Karpas-422 (cell line): ENCODE results near the gene ZWILCH. TPM values are rescaled to one million over a fixed set of nuclear protein-coding genes. Genes with fewer than 3 reads are reported as not detected.
"Not testable (repeated sequence)": the region's sequence is repeated elsewhere in the genome, so short reads cannot be mapped to it uniquely, and the experiment has no call there.

Experiments used
- DNase-seq: peaks from one replicate; pipeline ENCODE4 v3.0.0-alpha.2; 2015
- H2AFZ ChIP-seq: fragments of 200-600 bp; sonication (generic); 2 replicates; pipeline ENCODE4 v1.6.1; 2014; ENCODE audit warnings: antibody characterized with exemption, low read length, mixed read lengths
- H3K27ac ChIP-seq: fragments of 200-600 bp; sonication (generic); 2 replicates; pipeline ENCODE4 v1.5.1; 2014; ENCODE audit warnings: mild to moderate bottlenecking, low read length, moderate library complexity
- H3K27me3 ChIP-seq: fragments of 200-600 bp; sonication (generic); 2 replicates; pipeline ENCODE4 v1.6.1; 2014; ENCODE audit warnings: low read length, mixed read lengths
- H3K36me3 ChIP-seq: fragments of 200-600 bp; sonication (generic); 2 replicates; pipeline ENCODE4 v1.6.1; 2014; ENCODE audit warnings: low read length, mixed read lengths; ENCODE audit not compliant: insufficient read depth
- H3K4me1 ChIP-seq: fragments of 200-600 bp; sonication (generic); 2 replicates; pipeline ENCODE4 v1.6.1; 2014; ENCODE audit warnings: mild to moderate bottlenecking, low read length, mixed read lengths
- H3K4me2 ChIP-seq: fragments of 200-600 bp; sonication (generic); 2 replicates; pipeline ENCODE4 v1.6.1; 2014; ENCODE audit warnings: low read length, low read depth, mild to moderate bottlenecking; ENCODE audit not compliant: poor library complexity, severe bottlenecking
- H3K4me3 ChIP-seq: fragments of 200-600 bp; sonication (generic); 2 replicates; pipeline ENCODE4 v1.5.1; 2014; ENCODE audit warnings: mild to moderate bottlenecking, antibody characterized with exemption, low read length, mixed read lengths
- H3K79me2 ChIP-seq: fragments of 200-600 bp; sonication (generic); 2 replicates; pipeline ENCODE4 v1.6.1; 2014; ENCODE audit warnings: mild to moderate bottlenecking, low read length, mixed read lengths
- H3K9ac ChIP-seq: fragments of 200-600 bp; sonication (generic); 2 replicates; pipeline ENCODE4 v1.6.0; 2014; ENCODE audit warnings: low read length
- H3K9me2 ChIP-seq: fragments of 200-600 bp; sonication (generic), shearing (Covaris generic); replicated peaks from 2 replicates; pipeline ENCODE4 v1.6.0; 2014; ENCODE audit warnings: mild to moderate bottlenecking, low read length, moderate library complexity; ENCODE audit not compliant: insufficient read depth
- H3K9me3 ChIP-seq: fragments of 300-700, 200-600 bp; sonication (generic); 2 replicates; pipeline ENCODE4 v1.6.1; 2014; ENCODE audit warnings: low read length, mixed read lengths
- H4K20me1 ChIP-seq: fragments of 200-600 bp; sonication (generic); 2 replicates; pipeline ENCODE4 v1.6.1; 2014; ENCODE audit warnings: mild to moderate bottlenecking, antibody characterized with exemption, low read length, low read depth; ENCODE audit not compliant: insufficient read depth
- total RNA-seq: library from RNA; depleted of rRNA; stranded (reverse); fragments of >200 nt; shearing (Covaris generic); gene quantifications from 2 replicates; pipeline ENCODE4 v1.2.3, GENCODE V29; 2014; ENCODE audit warnings: low replicate concordance; rRNA removed

ZWILCH gene
- 7.4 and 20.8 TPM in 2 replicates for total RNA-seq

DNA sequence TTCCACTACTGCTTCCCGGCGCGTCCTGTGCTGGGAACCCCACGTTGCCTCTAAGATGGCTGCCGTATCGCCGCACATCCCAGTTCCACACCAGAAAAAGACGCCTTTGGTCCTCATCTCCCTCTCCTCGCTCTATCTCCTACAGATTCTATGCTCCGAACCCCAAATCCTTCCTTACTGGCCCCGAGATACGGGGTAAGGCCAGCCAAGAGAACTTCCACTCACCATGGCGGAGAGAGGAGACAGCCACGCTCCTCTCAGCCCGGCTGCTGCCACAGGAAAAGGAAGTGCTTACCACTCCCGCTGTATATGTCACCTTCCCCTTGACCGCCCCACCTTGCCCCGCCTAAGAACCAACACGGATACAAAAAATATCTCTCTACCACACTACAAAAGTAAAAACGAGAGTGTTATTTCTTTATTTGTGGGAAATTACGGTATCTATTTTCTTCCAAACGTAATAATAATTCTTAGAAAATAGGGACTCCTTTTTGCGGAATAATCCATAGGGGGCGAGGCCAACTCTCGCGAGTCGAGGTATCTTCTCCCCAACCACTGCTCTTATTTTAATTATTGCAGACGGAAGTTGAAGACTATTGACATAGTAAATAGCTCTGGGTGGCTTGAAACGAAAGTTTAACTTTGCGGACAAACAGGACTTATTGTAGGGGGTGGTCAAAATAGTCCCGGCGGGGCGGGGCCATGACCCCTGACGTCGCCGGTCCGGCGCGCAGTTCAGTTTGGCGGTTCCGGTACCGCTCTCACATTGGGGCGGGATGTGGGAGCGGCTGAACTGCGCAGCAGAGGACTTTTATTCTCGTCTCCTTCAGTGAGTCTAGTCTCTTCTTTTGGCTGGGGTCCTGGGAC lies at the start of gene ZWILCH, which contains the start of gene RPL4:
ZWILCH (plus strand) TSS at position 764 of the 867 bp plus-strand sequence; CDS start at position 777, 13 bp downstream.
RPL4 (minus strand) TSS at position 293 of the 867 bp plus-strand sequence; CDS start at position 228, 65 bp downstream.
- H3K36me3 ChIP-seq: peaks cover 43% of the 10 kb centered on the region
- no peaks in the 10 kb centered on the region for H3K9me2 ChIP-seq
- peaks cover 74% of the 10 kb centered on the region for H3K79me2 ChIP-seq
- H3K9me3 ChIP-seq: no peaks in the 10 kb centered on the region
- peak within 1 kb of the TSS; percentile 83 for H3K4me3 ChIP-seq
- peak within 1 kb of the TSS; percentile 86 for H3K27ac ChIP-seq
- peaks cover 32% of the 10 kb centered on the region for H4K20me1 ChIP-seq
- DNase-seq: peak; percentile 92
- H3K4me2 ChIP-seq: peak within 1 kb of the TSS; percentile 89
- peak within 1 kb of the TSS; percentile 81 for H2AFZ ChIP-seq
- H3K9ac ChIP-seq: peak within 1 kb of the TSS; percentile 90
- no peaks in the 10 kb centered on the region for H3K27me3 ChIP-seq
- peaks cover 41% of the 10 kb centered on the region for H3K4me1 ChIP-seq

GRCh38 chr15:66456211-66456610 lies 48.9 kb upstream of the ZWILCH start:
- Histone ChIP-seq H3K9me3 (no peaks in the 10 kb centered on the region), H3K9ac (peak overlapping the region; percentile 4; the same call in 1 of the 2 replicates), H2AFZ (no peak overlapping the region), H4K20me1 (no peaks in the 10 kb centered on the region), H3K27me3 (no peaks in the 10 kb centered on the region), H3K36me3 (no peaks in the 10 kb centered on the region), H3K4me2 (peak overlapping the region; percentile 49), H3K4me3 (0 out of 2 replicates have a peak overlapping the region, but pooled peaks have one; percentile 4), H3K27ac (peak overlapping the region; percentile 90), H3K9me2 (no peaks in the 10 kb centered on the region), H3K4me1 (peaks cover 63% of the 10 kb centered on the region), H3K79me2 (peaks cover 66% of the 10 kb centered on the region)
- DNase-seq: no peak

DNA sequence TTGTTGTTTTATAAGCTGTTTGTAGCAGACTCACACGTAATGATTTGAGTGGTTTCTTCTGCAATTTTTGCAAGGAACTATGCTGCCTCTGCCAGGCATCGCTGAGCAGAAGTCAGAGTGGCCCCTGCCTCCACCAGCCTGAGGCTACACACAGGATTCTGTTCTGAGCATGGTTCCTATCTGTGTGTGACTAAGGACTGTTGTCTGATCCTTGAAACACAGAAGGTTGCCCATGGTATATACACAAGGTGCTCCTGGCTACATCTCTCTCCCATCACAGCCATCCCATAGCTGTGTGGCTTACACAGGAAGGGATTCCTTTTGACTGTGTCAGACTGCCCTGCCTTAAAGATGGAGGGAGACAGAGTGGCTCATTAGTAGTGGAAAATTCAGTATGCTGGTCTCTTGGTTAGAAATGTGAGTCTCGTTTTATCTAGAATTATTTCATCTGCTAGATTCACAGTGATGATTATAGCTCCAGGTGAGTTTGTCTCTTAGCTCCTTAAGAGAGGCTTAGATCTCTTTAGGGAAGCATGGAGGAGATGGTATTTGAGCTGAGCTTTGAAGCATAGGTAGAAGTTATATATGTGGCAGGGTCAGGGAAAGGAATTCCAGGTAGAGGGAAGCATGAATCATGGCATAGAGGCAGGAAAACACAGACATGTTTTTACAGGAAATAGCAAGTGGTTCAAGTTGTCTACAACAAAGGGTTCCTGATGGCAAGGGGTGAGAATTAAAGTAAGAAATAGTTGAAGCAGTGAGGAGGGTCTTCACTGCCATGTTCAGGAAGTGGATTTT lies 45.1 kb upstream of the ZWILCH start:
- Histone ChIP-seq H3K27ac (peak overlapping the region; percentile 32; the same call in 1 of the 2 replicates), H4K20me1 (no peaks in the 10 kb centered on the region), H3K36me3 (no peaks in the 10 kb centered on the region), H2AFZ (no peak overlapping the region), H3K79me2 (peaks cover 48% of the 10 kb centered on the region), H3K4me1 (peaks cover 38% of the 10 kb centered on the region), H3K4me2 (no peak overlapping the region), H3K9ac (no peak overlapping the region), H3K9me3 (no peaks in the 10 kb centered on the region), H3K4me3 (no peak overlapping the region), H3K27me3 (no peaks in the 10 kb centered on the region), H3K9me2 (no peaks in the 10 kb centered on the region)
- peak; percentile 44 for DNase-seq

DNA sequence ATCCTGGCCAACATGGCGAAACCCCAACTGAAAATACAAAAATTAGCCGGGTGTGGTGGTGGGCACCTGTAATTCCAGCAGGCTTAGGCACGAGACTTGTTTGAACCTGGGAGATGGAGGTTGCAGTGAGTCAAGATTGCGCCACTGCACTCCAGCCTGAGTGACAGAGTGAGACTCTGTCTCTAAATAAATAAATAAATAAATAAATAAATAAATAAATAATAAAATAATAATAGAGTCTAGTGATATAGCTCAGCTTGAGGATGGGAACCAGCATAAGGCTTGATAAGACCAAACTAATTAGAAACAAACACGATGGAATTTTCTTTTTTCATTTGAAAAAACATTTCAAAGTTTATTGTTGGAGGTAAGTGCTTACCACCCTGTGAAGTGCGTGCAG lies 43.8 kb upstream of the ZWILCH start:
- Histone ChIP-seq H3K4me1 (peaks cover 26% of the 10 kb centered on the region), H3K79me2 (peaks cover 39% of the 10 kb centered on the region)
- not testable (repeated sequence) for H3K9me2 ChIP-seq, H3K9ac ChIP-seq, H3K27ac ChIP-seq, DNase-seq, H2AFZ ChIP-seq, H3K4me2 ChIP-seq, H3K36me3 ChIP-seq, H3K4me3 ChIP-seq, H3K27me3 ChIP-seq, H3K9me3 ChIP-seq, H4K20me1 ChIP-seq

GRCh38 chr15:66461917-66462316 lies 43.2 kb upstream of the ZWILCH start:
- no peak overlapping the region for H3K27ac ChIP-seq
- H3K4me2 ChIP-seq: no peak overlapping the region
- H3K9me3 ChIP-seq: no peaks in the 10 kb centered on the region
- H3K9me2 ChIP-seq: no peaks in the 10 kb centered on the region
- no peak overlapping the region for H2AFZ ChIP-seq
- H3K27me3 ChIP-seq: no peaks in the 10 kb centered on the region
- peaks cover 19% of the 10 kb centered on the region for H3K4me1 ChIP-seq
- peaks cover 34% of the 10 kb centered on the region for H3K79me2 ChIP-seq
- no peak for DNase-seq
- no peak overlapping the region for H3K9ac ChIP-seq
- no peaks in the 10 kb centered on the region for H3K36me3 ChIP-seq
- no peak overlapping the region for H3K4me3 ChIP-seq
- no peaks in the 10 kb centered on the region for H4K20me1 ChIP-seq

DNA sequence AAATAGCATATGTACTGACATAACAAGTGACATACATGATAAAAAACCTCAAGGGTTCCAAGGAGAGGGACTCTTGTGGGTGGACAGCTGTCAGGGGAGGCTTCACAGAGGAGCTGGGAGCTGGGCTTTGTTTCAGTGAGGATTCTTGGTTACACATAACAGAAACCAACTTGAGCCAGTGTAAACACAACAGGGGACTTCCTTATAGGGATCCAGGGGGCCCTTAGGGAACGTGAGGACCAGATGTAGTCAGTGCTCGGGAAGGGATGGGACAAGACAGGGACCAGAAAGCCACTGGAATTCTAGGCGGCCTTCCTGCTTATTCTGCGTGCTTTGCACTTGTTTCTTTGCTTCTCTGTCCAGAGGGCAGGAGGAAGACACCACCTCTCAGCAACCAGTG lies 42.5 kb upstream of the ZWILCH start:
- Histone ChIP-seq H4K20me1 (no peaks in the 10 kb centered on the region), H2AFZ (no peak overlapping the region), H3K27me3 (no peaks in the 10 kb centered on the region), H3K4me1 (peaks cover 12% of the 10 kb centered on the region), H3K9ac (no peak overlapping the region), H3K9me2 (no peaks in the 10 kb centered on the region), H3K9me3 (no peaks in the 10 kb centered on the region), H3K27ac (no peak overlapping the region), H3K36me3 (no peaks in the 10 kb centered on the region), H3K4me2 (no peak overlapping the region), H3K79me2 (peaks cover 29% of the 10 kb centered on the region), H3K4me3 (no peak overlapping the region)
- no peak for DNase-seq

DNA sequence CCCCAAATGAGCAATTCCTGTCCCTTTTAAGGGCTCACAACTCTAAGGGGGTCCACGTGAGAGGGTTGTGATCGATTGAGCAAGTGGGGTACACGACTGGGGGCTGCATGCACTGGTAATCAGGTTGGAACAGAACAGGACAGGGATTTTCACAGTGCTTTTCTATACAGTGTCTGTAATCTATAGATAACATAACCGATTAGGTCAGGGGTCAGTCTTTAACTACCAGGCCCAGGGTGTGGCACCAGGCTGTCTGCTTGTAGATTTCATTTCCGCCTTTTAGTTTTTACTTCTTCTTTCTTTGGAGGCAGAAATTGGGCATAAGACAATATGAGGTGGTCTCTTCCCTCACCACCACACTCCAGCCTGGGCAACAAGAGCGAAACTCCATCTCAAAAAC lies 39.8 kb upstream of the ZWILCH start:
- H3K9ac ChIP-seq, H3K27ac ChIP-seq, H3K9me3 ChIP-seq, H4K20me1 ChIP-seq, H3K9me2 ChIP-seq, H3K4me1 ChIP-seq, H2AFZ ChIP-seq, H3K4me3 ChIP-seq, H3K4me2 ChIP-seq, H3K36me3 ChIP-seq, DNase-seq, H3K27me3 ChIP-seq: not testable (repeated sequence)
- peaks cover 17% of the 10 kb centered on the region for H3K79me2 ChIP-seq
